ENCODE results near the gene ADAMTS15.

ADAMTS15 gene

DNA sequence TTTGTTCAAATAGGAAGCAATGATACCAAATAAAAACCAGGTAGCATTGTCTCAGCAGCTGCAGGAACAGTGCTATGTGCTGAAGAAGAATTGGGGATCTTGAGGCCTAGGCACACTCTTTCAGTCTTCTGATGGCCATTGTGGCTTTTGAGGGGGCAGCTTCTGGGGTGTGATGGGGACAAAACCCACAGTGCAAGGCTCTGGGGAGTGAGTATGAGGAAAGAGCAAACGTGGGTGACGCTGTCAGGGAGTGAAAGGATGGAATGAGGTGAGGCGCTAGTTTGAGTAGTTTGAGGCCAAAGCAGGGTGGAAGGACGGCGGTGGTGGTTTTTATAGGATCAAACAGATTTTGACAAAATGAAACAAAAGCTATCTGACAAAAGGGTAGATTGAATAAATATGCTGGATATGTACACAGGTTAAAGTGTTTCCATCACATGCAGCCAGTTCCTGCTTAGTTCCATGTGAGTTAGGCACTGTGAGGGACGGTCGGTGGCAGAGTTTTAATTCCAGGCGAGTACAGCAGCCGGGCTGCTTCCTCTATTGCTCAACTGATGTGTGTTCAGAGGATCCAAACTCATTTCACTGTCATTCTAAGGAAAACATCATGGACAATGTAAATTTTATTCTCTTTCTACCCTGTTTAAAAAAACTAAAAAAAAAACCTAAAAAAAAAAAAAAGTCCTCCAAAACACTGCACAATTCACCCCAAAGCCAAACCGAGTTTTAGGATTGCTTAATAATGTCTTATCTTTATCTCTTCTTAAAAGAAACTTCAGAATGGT lies 18.9 kb downstream of the ADAMTS15 start:
- Histone ChIP-seq H3K4me3 (ENCODE audit: low read length) (no peak overlapping the region), H3K4me1 (ENCODE audit: control insufficient read depth, low read depth, low read length) (no peaks in the 10 kb centered on the region), H3K9ac (ENCODE audit: low read length) (no peak overlapping the region), H3K27ac (ENCODE audit: low read length) (no peak overlapping the region), H3K27me3 (ENCODE audit: control insufficient read depth, insufficient read depth, low read length) (no peaks in the 10 kb centered on the region), H3K36me3 (ENCODE audit: control insufficient read depth, low read depth, low read length) (no peaks in the 10 kb centered on the region), H3K9me3 (ENCODE audit: control insufficient read depth, low read depth, low read length) (no peaks in the 10 kb centered on the region)

DNA sequence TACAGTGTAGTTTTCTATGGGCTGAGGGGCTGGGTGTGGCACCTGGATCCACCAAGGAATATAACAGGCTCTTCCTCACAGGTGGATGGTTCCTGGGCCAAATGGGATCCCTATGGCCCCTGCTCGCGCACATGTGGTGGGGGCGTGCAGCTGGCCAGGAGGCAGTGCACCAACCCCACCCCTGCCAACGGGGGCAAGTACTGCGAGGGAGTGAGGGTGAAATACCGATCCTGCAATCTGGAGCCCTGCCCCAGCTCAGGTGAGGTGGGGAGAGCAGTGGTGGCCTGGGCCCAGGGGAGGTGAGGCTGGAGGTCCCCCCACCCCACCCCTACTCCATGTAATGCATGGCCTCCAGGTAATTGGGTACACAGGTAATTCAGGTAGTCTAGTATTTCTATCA lies 20.7 kb downstream of the ADAMTS15 start:
- Histone ChIP-seq H3K27ac (ENCODE audit: low read length) (no peak overlapping the region), H3K4me3 (ENCODE audit: low read length) (no peak overlapping the region), H3K9me3 (ENCODE audit: control insufficient read depth, low read depth, low read length) (no peaks in the 10 kb centered on the region), H3K36me3 (ENCODE audit: control insufficient read depth, low read depth, low read length) (no peaks in the 10 kb centered on the region), H3K4me1 (ENCODE audit: control insufficient read depth, low read depth, low read length) (no peaks in the 10 kb centered on the region), H3K27me3 (ENCODE audit: control insufficient read depth, insufficient read depth, low read length) (no peaks in the 10 kb centered on the region), H3K9ac (ENCODE audit: low read length) (no peak overlapping the region)

DNA sequence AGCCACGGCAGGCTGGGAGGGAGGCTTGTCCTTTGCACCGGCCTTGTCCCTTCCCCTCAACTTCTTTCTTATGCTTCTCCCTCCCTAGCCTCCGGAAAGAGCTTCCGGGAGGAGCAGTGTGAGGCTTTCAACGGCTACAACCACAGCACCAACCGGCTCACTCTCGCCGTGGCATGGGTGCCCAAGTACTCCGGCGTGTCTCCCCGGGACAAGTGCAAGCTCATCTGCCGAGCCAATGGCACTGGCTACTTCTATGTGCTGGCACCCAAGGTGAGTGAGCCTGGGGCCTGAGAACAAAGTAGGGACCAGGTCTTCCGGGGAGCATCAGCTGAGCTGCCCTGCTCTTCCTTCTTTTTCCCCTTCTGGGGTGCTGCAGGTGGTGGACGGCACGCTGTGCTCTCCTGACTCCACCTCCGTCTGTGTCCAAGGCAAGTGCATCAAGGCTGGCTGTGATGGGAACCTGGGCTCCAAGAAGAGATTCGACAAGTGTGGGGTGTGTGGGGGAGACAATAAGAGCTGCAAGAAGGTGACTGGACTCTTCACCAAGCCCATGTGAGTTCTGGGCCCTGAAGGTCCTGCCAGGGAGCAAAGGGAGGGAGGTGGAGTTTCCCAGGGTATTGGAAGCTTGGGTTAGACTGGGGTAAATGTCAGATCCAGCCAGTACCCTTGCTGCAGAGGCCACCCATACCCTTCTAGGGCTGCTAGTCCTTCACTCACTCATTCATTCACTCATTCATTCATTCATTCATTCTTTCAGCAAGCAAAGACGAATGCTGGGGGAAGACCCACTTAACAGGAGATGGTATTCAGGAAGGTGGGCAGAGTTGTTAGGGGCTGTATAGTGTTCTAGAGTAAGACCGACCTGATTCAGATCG lies 22.6 kb downstream of the ADAMTS15 start:
- Histone ChIP-seq H3K36me3 (ENCODE audit: control insufficient read depth, low read depth, low read length) (no peaks in the 10 kb centered on the region), H3K27ac (ENCODE audit: low read length) (no peak overlapping the region), H3K4me3 (ENCODE audit: low read length) (no peak overlapping the region), H3K4me1 (ENCODE audit: control insufficient read depth, low read depth, low read length) (no peaks in the 10 kb centered on the region), H3K9me3 (ENCODE audit: control insufficient read depth, low read depth, low read length) (no peaks in the 10 kb centered on the region), H3K9ac (ENCODE audit: low read length) (no peak overlapping the region), H3K27me3 (ENCODE audit: control insufficient read depth, insufficient read depth, low read length) (no peaks in the 10 kb centered on the region)

DNA sequence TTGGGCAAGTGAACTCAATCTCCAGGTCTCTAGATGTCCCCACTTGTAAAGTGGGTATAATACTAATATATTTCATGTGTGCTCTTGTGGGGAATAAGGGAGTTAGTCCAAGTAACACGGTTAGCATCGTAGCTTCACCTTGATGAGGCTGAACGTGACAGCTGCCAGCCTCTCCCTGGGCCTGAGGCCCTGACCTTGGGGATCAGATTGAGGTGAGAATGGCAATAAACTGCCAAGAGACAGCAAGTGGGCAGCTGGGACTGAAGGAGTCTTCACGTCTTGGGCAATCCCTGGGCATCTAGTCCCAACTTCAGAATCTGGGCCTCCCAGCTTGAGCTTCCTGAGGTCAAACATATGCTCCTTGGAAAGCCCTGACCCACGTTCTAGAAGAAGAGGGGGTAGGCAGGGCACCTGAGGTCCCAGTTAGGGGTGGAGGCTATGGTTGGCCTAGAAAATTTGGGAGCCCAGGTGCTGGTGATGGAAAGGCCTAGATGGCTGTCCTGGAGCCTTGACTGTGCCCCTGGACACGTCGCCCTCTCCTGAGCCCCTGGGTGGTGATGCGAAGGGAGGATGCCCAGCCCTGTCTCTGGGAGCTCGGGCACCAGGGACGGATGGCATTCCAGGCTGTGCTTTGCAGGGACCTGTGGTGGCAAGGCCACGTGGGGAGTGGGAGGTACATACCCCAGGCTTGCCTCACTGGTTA lies 23.4 kb downstream of the ADAMTS15 start:
- Histone ChIP-seq H3K27ac (ENCODE audit: low read length) (no peak overlapping the region), H3K36me3 (ENCODE audit: control insufficient read depth, low read depth, low read length) (no peaks in the 10 kb centered on the region), H3K9ac (ENCODE audit: low read length) (no peak overlapping the region), H3K4me3 (ENCODE audit: low read length) (no peak overlapping the region), H3K4me1 (ENCODE audit: control insufficient read depth, low read depth, low read length) (no peaks in the 10 kb centered on the region), H3K9me3 (ENCODE audit: control insufficient read depth, low read depth, low read length) (no peaks in the 10 kb centered on the region), H3K27me3 (ENCODE audit: control insufficient read depth, insufficient read depth, low read length) (no peaks in the 10 kb centered on the region)

DNA sequence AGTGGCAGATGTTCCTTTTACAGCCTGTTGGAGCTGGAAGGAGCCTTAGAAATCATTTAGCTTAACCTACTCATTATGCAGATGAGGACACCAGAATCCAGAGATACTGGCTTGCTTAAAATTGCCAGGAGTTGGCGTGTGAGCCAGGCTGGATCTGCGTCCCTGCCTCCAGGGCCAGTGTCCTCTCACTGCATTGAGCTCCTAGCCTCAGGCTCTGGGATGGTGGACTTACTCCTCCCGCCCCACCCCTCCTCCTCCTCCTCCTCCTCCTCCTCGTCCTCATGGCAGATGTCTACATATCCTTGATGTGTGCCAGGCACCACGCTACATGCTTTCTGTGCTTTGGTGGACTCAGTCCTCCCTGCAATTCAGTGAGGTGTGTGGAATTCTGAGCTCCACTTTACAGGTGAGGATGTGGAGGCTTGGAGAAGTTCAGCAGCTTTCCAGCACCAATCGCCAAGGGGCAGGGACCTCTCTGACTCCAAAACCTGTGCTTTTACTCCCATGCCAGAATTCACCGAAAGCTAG lies 24.1 kb downstream of the ADAMTS15 start:
- Histone ChIP-seq H3K9me3 (ENCODE audit: control insufficient read depth, low read depth, low read length) (no peaks in the 10 kb centered on the region), H3K4me1 (ENCODE audit: control insufficient read depth, low read depth, low read length) (no peaks in the 10 kb centered on the region), H3K9ac (ENCODE audit: low read length) (no peak overlapping the region), H3K27me3 (ENCODE audit: control insufficient read depth, insufficient read depth, low read length) (no peaks in the 10 kb centered on the region), H3K36me3 (ENCODE audit: control insufficient read depth, low read depth, low read length) (no peaks in the 10 kb centered on the region), H3K27ac (ENCODE audit: low read length) (no peak overlapping the region), H3K4me3 (ENCODE audit: low read length) (no peak overlapping the region)

DNA sequence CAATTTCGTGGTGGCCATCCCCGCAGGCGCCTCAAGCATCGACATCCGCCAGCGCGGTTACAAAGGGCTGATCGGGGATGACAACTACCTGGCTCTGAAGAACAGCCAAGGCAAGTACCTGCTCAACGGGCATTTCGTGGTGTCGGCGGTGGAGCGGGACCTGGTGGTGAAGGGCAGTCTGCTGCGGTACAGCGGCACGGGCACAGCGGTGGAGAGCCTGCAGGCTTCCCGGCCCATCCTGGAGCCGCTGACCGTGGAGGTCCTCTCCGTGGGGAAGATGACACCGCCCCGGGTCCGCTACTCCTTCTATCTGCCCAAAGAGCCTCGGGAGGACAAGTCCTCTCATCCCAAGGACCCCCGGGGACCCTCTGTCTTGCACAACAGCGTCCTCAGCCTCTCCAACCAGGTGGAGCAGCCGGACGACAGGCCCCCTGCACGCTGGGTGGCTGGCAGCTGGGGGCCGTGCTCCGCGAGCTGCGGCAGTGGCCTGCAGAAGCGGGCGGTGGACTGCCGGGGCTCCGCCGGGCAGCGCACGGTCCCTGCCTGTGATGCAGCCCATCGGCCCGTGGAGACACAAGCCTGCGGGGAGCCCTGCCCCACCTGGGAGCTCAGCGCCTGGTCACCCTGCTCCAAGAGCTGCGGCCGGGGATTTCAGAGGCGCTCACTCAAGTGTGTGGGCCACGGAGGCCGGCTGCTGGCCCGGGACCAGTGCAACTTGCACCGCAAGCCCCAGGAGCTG lies 24.8 kb downstream of the ADAMTS15 start:
- H3K27me3 ChIP-seq (ENCODE audit: control insufficient read depth, insufficient read depth, low read length) = no peaks in the 10 kb centered on the region
- no peaks in the 10 kb centered on the region for H3K4me1 ChIP-seq (ENCODE audit: control insufficient read depth, low read depth, low read length)
- no peak overlapping the region for H3K27ac ChIP-seq (ENCODE audit: low read length)
- no peaks in the 10 kb centered on the region for H3K36me3 ChIP-seq (ENCODE audit: control insufficient read depth, low read depth, low read length)
- no peaks in the 10 kb centered on the region for H3K9me3 ChIP-seq (ENCODE audit: control insufficient read depth, low read depth, low read length)
- H3K4me3 ChIP-seq (ENCODE audit: low read length) = no peak overlapping the region
- no peak overlapping the region for H3K9ac ChIP-seq (ENCODE audit: low read length)

DNA sequence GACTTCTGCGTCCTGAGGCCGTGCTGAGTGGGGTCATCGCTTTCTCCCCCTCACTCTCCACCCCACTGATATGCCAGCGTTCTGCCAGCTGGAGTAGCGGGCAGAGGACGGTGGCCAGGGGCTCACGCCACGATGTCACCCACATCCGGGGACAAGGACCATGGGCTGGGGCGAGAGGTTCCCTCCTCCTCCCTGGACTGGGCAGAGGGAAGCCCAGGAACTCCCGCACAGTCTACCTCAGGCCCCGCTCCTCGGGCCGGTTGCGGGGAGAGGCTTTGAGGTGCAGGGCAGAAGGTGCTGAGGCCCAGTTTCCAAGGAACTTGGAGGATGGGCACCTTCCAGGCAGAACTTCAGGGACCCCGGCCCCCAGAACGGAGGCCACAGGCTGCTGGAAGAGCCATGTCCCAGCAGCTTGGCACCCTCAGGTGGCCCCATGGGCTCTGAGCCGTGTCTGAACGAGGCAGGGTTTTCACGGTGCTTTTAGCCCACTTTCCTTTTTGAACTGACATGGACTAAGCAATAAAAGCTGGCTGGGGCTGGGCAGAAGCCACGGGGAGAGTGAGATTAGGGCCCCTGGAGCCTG lies 25.4 kb downstream of the ADAMTS15 start:
- H3K9ac ChIP-seq (ENCODE audit: low read length) = no peak overlapping the region
- no peaks in the 10 kb centered on the region for H3K36me3 ChIP-seq (ENCODE audit: control insufficient read depth, low read depth, low read length)
- no peak overlapping the region for H3K27ac ChIP-seq (ENCODE audit: low read length)
- no peaks in the 10 kb centered on the region for H3K9me3 ChIP-seq (ENCODE audit: control insufficient read depth, low read depth, low read length)
- no peak overlapping the region for H3K4me3 ChIP-seq (ENCODE audit: low read length)
- H3K4me1 ChIP-seq (ENCODE audit: control insufficient read depth, low read depth, low read length) = no peaks in the 10 kb centered on the region
- no peaks in the 10 kb centered on the region for H3K27me3 ChIP-seq (ENCODE audit: control insufficient read depth, insufficient read depth, low read length)

DNA sequence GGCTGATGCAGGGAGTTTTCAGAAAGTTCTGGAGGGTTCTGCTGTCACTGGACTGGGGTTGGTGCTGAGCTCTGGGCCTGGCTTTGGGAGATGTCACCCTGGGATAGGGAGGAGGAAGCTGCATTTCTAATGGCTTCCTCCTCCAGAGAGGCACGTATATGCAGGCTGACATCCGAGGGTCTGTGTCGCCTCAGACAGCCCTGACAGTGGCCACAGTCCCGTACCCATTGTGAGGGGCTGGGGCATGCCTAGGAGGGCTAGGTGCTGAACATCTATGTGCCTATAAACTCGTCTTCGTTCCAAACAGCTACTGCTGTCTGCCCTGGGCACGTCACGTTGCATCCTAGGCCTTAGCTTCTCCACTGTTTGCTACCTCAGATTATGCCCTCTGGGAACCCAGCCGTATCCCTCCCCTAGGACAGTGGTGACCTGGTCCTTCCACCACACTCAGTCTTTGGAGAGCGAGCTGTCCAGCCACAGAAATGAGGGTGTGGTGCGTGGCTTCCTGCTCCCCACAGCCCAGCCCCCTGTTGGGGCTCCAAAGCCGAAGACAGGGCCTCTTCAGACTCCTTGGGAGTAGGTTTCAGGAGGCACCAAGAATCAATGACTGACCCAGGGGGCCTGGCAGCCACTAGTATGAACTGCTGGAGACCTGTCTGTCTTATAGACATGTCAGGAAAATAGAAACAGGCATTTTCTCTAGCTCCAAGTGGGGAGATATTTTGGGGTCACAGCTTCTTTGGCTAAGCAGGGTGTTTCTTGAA lies 26.4 kb downstream of the ADAMTS15 start:
- H3K9me3 ChIP-seq (ENCODE audit: control insufficient read depth, low read depth, low read length) = no peaks in the 10 kb centered on the region
- no peaks in the 10 kb centered on the region for H3K27me3 ChIP-seq (ENCODE audit: control insufficient read depth, insufficient read depth, low read length)
- H3K4me1 ChIP-seq (ENCODE audit: control insufficient read depth, low read depth, low read length) = no peaks in the 10 kb centered on the region
- no peaks in the 10 kb centered on the region for H3K36me3 ChIP-seq (ENCODE audit: control insufficient read depth, low read depth, low read length)
- H3K9ac ChIP-seq (ENCODE audit: low read length) = no peak overlapping the region
- H3K4me3 ChIP-seq (ENCODE audit: low read length) = no peak overlapping the region
- no peak overlapping the region for H3K27ac ChIP-seq (ENCODE audit: low read length)

DNA sequence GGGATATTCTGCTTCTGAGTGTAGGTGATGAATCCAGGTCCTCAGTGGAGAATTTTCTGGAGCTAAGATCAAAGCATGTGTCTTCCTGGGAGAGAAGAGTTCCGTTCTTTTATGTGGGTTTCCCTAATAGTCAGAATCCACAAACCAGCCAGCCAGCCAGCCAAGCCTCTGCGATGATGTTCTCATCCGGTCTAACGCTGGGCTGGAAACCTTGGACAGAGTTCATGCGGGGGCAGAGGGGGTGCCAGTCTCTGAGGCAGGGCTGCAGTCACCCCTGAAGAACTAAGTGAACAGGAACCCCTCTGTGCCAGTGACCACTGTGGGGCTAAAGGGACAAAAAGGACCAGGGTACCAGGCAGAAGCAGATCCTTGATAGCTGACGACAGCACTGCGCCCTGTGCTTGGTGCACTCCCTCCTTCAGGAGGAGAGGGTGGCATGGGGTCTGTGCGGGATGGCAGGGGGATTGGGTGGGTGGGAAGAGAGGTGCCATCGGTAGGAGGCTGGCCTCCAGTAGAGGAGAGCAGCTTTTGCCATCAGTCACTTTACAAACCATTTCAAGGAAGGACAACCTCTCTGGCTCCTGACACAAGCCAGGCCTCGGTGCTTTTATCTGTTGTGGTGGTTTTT lies 27.1 kb downstream of the ADAMTS15 start:
- Histone ChIP-seq H3K4me3 (ENCODE audit: low read length) (no peak overlapping the region), H3K27ac (ENCODE audit: low read length) (no peak overlapping the region), H3K36me3 (ENCODE audit: control insufficient read depth, low read depth, low read length) (no peaks in the 10 kb centered on the region), H3K9me3 (ENCODE audit: control insufficient read depth, low read depth, low read length) (no peaks in the 10 kb centered on the region), H3K4me1 (ENCODE audit: control insufficient read depth, low read depth, low read length) (no peaks in the 10 kb centered on the region), H3K9ac (ENCODE audit: low read length) (no peak overlapping the region), H3K27me3 (ENCODE audit: control insufficient read depth, insufficient read depth, low read length) (no peaks in the 10 kb centered on the region)
